Stimulated activated naive CD8-positive, alpha-beta T cell treated with anti-CD3 and anti-CD28 coated beads, Interleukin-15, Interleukin-2, amounts not matched to agents 100 ng/mL and 50 ng/mL, for 24 hours (primary cell): ENCODE measurements around the gene TMEM156.

Experiments used
- H3K27ac Mint-ChIP-seq: one replicate; pipeline ENCODE4 v1.8.0; 2021; ENCODE audit warnings: mild to moderate bottlenecking, mixed read lengths
- H3K27me3 Mint-ChIP-seq: one replicate; pipeline ENCODE4 v1.8.0; 2021; ENCODE audit warnings: mixed read lengths
- H3K36me3 Mint-ChIP-seq: one replicate; pipeline ENCODE4 v1.8.0; 2021; ENCODE audit warnings: low read depth, mixed read lengths
- H3K4me1 Mint-ChIP-seq: one replicate; pipeline ENCODE4 v1.8.0; 2021; ENCODE audit warnings: low read depth, mixed read lengths
- H3K4me3 Mint-ChIP-seq: one replicate; pipeline ENCODE4 v1.8.0; 2021; ENCODE audit warnings: mild to moderate bottlenecking, mixed read lengths
- H3K9me3 Mint-ChIP-seq: one replicate; pipeline ENCODE4 v1.8.0; 2021; ENCODE audit warnings: mixed read lengths

The TMEM156 gene

DNA sequence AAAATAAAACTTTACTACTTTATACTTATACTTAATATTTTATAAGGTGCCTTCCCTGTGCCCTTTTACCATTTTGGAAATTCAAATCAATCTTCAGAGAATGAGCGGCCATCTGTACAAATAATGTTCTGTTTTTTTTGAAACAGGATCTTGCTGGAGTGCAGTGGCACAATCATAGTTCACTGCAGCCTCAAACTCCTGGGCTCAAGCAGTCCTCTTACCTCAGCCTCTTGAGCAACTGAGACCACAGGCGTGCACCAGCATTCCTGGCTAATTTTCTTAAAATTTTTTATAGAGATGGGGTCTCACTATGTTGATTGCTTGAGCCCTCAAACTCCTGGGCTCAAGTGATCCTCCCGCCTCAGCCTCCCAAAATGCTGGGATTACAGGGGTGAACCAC, 111.1 kb downstream of the TMEM156 start:
- Mint-ChIP-seq H3K4me3 (no peak overlapping the region), H3K36me3 (peaks cover under 1% of the 10 kb centered on the region), H3K27me3 (peaks cover 4% of the 10 kb centered on the region), H3K9me3 (no peaks in the 10 kb centered on the region), H3K4me1 (no peaks in the 10 kb centered on the region), H3K27ac (no peak overlapping the region)

DNA sequence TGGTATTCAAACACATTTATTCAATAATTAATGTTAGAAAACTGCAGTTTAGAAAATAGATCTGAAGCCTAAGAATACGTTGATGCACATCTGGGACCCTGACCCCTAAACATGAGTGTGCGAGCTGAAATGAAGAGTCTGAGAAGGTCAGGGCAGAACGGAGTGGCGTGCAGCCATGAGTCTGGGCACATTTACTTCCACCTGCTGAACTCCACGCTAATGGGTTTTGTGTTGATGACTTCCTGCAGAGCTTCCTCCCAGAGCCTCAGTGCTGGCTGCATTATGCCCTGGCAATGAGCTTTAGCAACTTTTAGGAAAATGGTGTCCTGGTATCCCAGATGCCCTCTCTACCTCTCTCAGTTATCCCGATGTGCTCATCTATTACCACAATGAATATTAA, 111.5 kb downstream of the TMEM156 start:
- H3K27me3 Mint-ChIP-seq, result peaks cover 4% of the 10 kb centered on the region
- H3K4me3 Mint-ChIP-seq, result no peak overlapping the region
- H3K9me3 Mint-ChIP-seq, result no peaks in the 10 kb centered on the region
- peaks cover 4% of the 10 kb centered on the region for H3K36me3 Mint-ChIP-seq
- no peak overlapping the region for H3K27ac Mint-ChIP-seq
- no peaks in the 10 kb centered on the region for H3K4me1 Mint-ChIP-seq

GRCh38 chr4:38920186-38920585, 112.0 kb downstream of the TMEM156 start:
- peaks cover 4% of the 10 kb centered on the region for H3K36me3 Mint-ChIP-seq
- H3K9me3 Mint-ChIP-seq, result no peaks in the 10 kb centered on the region
- H3K4me1 Mint-ChIP-seq, result peaks cover 4% of the 10 kb centered on the region
- peaks cover 4% of the 10 kb centered on the region for H3K27me3 Mint-ChIP-seq
- no peak overlapping the region for H3K4me3 Mint-ChIP-seq
- H3K27ac Mint-ChIP-seq, result no peak overlapping the region

DNA sequence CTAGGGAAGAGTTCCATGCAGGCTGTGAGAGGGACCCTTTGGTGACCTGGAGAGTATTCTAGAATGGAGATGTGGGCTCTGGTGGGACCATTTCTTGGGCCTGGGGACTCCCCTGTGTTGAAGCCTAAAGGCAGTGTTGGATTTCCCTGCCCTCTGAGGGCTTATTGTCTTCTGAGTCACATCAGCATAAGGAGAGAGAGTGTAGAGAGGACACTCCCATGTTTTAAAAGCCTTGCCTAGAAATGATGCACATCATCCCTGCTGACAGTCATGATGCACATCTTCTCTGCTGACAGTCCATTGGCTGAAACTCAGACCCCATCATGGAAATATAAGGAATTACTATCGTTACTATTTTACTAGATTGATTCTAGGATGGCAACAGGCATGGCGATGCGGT, 112.7 kb downstream of the TMEM156 start:
- peaks cover 8% of the 10 kb centered on the region for H3K4me1 Mint-ChIP-seq
- no peak overlapping the region for H3K4me3 Mint-ChIP-seq
- no peaks in the 10 kb centered on the region for H3K9me3 Mint-ChIP-seq
- no peak overlapping the region for H3K27ac Mint-ChIP-seq
- peaks cover 4% of the 10 kb centered on the region for H3K27me3 Mint-ChIP-seq
- H3K36me3 Mint-ChIP-seq, result peaks cover 4% of the 10 kb centered on the region

- H3K4me1 Mint-ChIP-seq, result peaks cover 8% of the 10 kb centered on the region
- no peak overlapping the region for H3K4me3 Mint-ChIP-seq
- H3K9me3 Mint-ChIP-seq, result no peaks in the 10 kb centered on the region
- peaks cover 4% of the 10 kb centered on the region for H3K27me3 Mint-ChIP-seq
- no peak overlapping the region for H3K27ac Mint-ChIP-seq
- peaks cover 4% of the 10 kb centered on the region for H3K36me3 Mint-ChIP-seq
Observed at GRCh38 chr4:38917481-38918025, 114.7 kb downstream of the TMEM156 start.
